ENCODE results near the gene GJB5.

Gene GJB5

GRCh38 chr1:34776911-34777310 is 22.1 kb downstream of the GJB5 start:
- H3K4me3 ChIP-seq (ENCODE audit: low read depth, low read length) = no peak overlapping the region
- no peak for TF ChIP-seq CTCF (conservative IDR thresholded peaks at IDR 0.05; ENCODE audit: low read depth, low read length)
- no peak for DNase-seq (ENCODE audit: low read depth)

- no peak overlapping the region for H3K4me3 ChIP-seq (ENCODE audit: low read depth, low read length)
- DNase-seq (ENCODE audit: low read depth) = no peak
- TF ChIP-seq CTCF (conservative IDR thresholded peaks at IDR 0.05; ENCODE audit: low read depth, low read length) = no peak
Observed at GRCh38 chr1:34777519-34778321, 22.9 kb downstream of the GJB5 start.

- DNase-seq (ENCODE audit: low read depth) = no peak
- H3K4me3 ChIP-seq (ENCODE audit: low read depth, low read length) = no peak overlapping the region
- TF ChIP-seq CTCF (conservative IDR thresholded peaks at IDR 0.05; ENCODE audit: low read depth, low read length) = no peak
Observed at GRCh38 chr1:34778381-34778780, 23.5 kb downstream of the GJB5 start.

GRCh38 chr1:34779005-34779404 is 24.2 kb downstream of the GJB5 start:
- no peak for TF ChIP-seq CTCF (conservative IDR thresholded peaks at IDR 0.05; ENCODE audit: low read depth, low read length)
- DNase-seq (ENCODE audit: low read depth) = no peak
- H3K4me3 ChIP-seq (ENCODE audit: low read depth, low read length) = no peak overlapping the region

DNA sequence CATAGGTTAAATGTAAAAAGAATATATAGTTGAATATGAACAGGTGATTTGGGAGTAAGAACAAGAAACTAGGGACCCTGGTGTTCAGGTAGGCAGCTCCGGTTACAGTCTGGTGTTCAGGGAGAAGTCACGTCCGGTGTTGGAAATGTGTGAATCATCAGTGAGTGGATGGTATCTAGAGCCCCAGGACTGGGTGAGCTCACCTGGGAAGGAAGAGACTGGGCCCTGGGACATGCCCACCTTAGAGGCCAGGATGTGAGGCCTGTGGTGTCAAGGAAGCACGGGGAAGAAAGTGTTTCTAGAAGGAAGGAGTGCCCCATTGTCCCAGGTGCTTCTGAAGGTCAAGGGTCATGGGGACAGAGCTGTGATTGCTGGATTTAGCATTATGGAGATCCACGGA is 24.7 kb downstream of the GJB5 start:
- no peak for TF ChIP-seq CTCF (conservative IDR thresholded peaks at IDR 0.05; ENCODE audit: low read depth, low read length)
- DNase-seq (ENCODE audit: low read depth) = no peak
- no peak overlapping the region for H3K4me3 ChIP-seq (ENCODE audit: low read depth, low read length)

DNA sequence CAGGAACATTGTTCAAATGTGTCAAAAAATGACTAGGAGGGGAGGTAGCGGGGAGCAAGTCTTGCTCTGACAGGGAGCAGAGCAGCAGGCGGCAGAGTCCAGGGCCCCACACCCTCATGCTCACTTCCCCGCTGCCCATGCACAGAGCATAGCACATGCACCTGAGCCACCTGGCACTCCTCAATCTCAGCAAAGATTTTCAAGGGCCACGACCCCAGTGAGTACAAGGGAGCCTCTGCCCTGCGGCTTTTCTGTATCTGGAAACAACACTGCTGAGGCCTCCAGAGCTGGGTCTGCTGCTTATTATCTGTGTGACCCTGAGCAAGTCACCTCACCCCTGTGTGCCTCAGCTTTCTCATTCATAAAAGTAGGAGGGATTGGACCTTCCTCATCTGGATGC is 25.1 kb downstream of the GJB5 start:
- no peak overlapping the region for H3K4me3 ChIP-seq (ENCODE audit: low read depth, low read length)

More for the DNA sequence above, 25.1 kb downstream of the GJB5 start:
- DNase-seq (ENCODE audit: low read depth) = no peak
- no peak for TF ChIP-seq CTCF (conservative IDR thresholded peaks at IDR 0.05; ENCODE audit: low read depth, low read length)
